HepG2 (cell line): ENCODE results near the gene FDPS. TPM values are rescaled to one million over a fixed set of nuclear protein-coding genes. Genes with fewer than 3 reads are reported as not detected.

Experiments used
- ATAC-seq: fragments of 200-7000 bp; cut with Tn5 transposase; 3 replicates; pipeline ENCODE4 v1.9.1; 2020; ENCODE audit warnings: mild to moderate bottlenecking, moderate library complexity
- BruUV-seq: library from RNA; stranded (reverse); fragments of 400-500 nt; replicated peaks from 2 replicates; lab custom pipeline; 2021; lab: Mats Ljungman, UMichigan
- CTCF ChIA-PET: fragments of 300-600 bp; formaldehyde crosslinking; extraction: SDS; loops from one replicate; lab custom pipeline; 2021; ENCODE audit warnings: low total read pairs, inconsistent platforms, low intra/inter-chr PET ratio; lab: Yijun Ruan, JAX
- POLR2A ChIA-PET: fragments of 350-600 bp; sonication (Branson Sonifier 250); formaldehyde crosslinking; loops from one replicate; lab custom pipeline; 2020; ENCODE audit warnings: antibody characterized with exemption, inconsistent platforms; lab: Yijun Ruan, JAX
- DNase-seq: peaks from one replicate; pipeline ENCODE4 v3.0.0-alpha.2; 2015; ENCODE audit warnings: low spot score
- FAIRE-seq: peaks from 3 replicates; lab custom pipeline; 2011; peaks lifted over from hg19 to GRCh38; lab: Jason Lieb, UNC
- H2AFZ ChIP-seq: one replicate; pipeline ENCODE4 v1.6.1; 2011; ENCODE audit warnings: low read length, inconsistent platforms
- H3K27ac ChIP-seq: fragments of 300-600 bp; 3 replicates; pipeline ENCODE4 v1.8.0; 2011; ENCODE audit warnings: mixed run types, mild to moderate bottlenecking, mixed read lengths, low read length, inconsistent platforms; ENCODE audit not compliant: insufficient read depth; ENCODE audit errors: extremely low read length
- H3K27me3 ChIP-seq, 2 experiments: fragments of 200-600 bp in 1 of 2; 2 replicates in 1 of 2; 3 replicates in 1 of 2; pipeline versions ENCODE4 v1.6.0 to v1.8.0; 2011; ENCODE audit warnings: low read length in 2 of 2, mild to moderate bottlenecking in 2 of 2, moderate library complexity in 2 of 2, inconsistent platforms in 1 of 2; ENCODE audit not compliant: insufficient read depth in 2 of 2, control insufficient read depth in 1 of 2
- H3K36me3 ChIP-seq, 2 experiments: fragments of 200-600 bp in 1 of 2; replicated peaks in 1 of 2; 2 replicates in 1 of 2; 3 replicates in 1 of 2; pipeline versions ENCODE4 v1.5.1 to v1.8.0; 2011; ENCODE audit warnings: low read length in 2 of 2, inconsistent platforms in 1 of 2; ENCODE audit not compliant: insufficient read depth in 2 of 2, control insufficient read depth in 1 of 2
- H3K4me1 ChIP-seq: 2 replicates; pipeline ENCODE4 v1.5.1; 2012; ENCODE audit warnings: low read length, inconsistent platforms; ENCODE audit not compliant: insufficient read depth
- H3K4me2 ChIP-seq: 2 replicates; pipeline ENCODE4 v1.6.0; 2011; ENCODE audit warnings: low read depth, low read length, inconsistent platforms
- H3K4me3 ChIP-seq, 3 experiments: fragments of 200-600 bp in 1 of 3; sonication (generic), shearing (Covaris generic) in 1 of 3; replicated peaks in 1 of 3; 2 replicates each; pipeline ENCODE4 v1.5.1; 2011 to 2016; ENCODE audit warnings: low read length in 3 of 3, inconsistent platforms in 2 of 3, low read depth in 2 of 3, mild to moderate bottlenecking in 2 of 3, control low read depth in 1 of 3, mixed read lengths in 1 of 3; ENCODE audit not compliant: insufficient read depth in 1 of 3
- H3K79me2 ChIP-seq: one replicate; pipeline ENCODE4 v1.6.1; 2011; ENCODE audit warnings: low read length, inconsistent platforms; ENCODE audit not compliant: insufficient read depth
- H3K9ac ChIP-seq: 2 replicates; pipeline ENCODE4 v1.6.0; 2011; ENCODE audit warnings: mild to moderate bottlenecking, low read depth, low read length, inconsistent platforms; ENCODE audit not compliant: insufficient read depth
- H3K9me3 ChIP-seq: 2 replicates; pipeline ENCODE4 v1.5.1; 2012; ENCODE audit warnings: mild to moderate bottlenecking, low read length
- H4K20me1 ChIP-seq: 2 replicates; pipeline ENCODE4 v1.6.0; 2011; ENCODE audit warnings: inconsistent platforms, mild to moderate bottlenecking, low read length, moderate library complexity; ENCODE audit not compliant: insufficient read depth
- ARID2 ChIP-seq: sonication (generic); formaldehyde crosslinking; IDR thresholded peaks from 2 replicates; pipeline ENCODE4 v1.8.1; 2022; ENCODE audit warnings: mild to moderate bottlenecking, missing genetic modification reagents, borderline replicate concordance
- HOXA3 ChIP-seq: sonication (generic); formaldehyde crosslinking; IDR thresholded peaks from 2 replicates; pipeline ENCODE4 v1.5.0; 2020; ENCODE audit warnings: missing genetic modification reagents
- KDM3A ChIP-seq: IDR thresholded peaks from 2 replicates; pipeline ENCODE4 v1.6.1; 2018; ENCODE audit warnings: low read depth, missing compliant biosample characterization
- TCF7L2 ChIP-seq: IDR thresholded peaks from 2 replicates; pipeline ENCODE4 v1.6.1; 2011; ENCODE audit warnings: mild to moderate bottlenecking, low read depth, low read length, moderate library complexity
- ZC3H4 ChIP-seq: sonication (generic); formaldehyde crosslinking; IDR thresholded peaks from 2 replicates; pipeline ENCODE4 v1.4.0; 2020; ENCODE audit warnings: missing genetic modification reagents, borderline replicate concordance
- ZMAT3 ChIP-seq: sonication (generic); formaldehyde crosslinking; conservative IDR thresholded peaks from 2 replicates; pipeline ENCODE4 v1.7.0; 2021; ENCODE audit warnings: missing genetic modification reagents
- ZNF558 ChIP-seq: sonication (generic); formaldehyde crosslinking; IDR thresholded peaks from 2 replicates; pipeline ENCODE4 v1.9.0; 2022; ENCODE audit warnings: mild to moderate bottlenecking, missing genetic modification reagents, borderline replicate concordance
- ZNF776 ChIP-seq: sonication (generic); formaldehyde crosslinking; IDR thresholded peaks from 2 replicates; pipeline ENCODE4 v1.4.0; 2020; ENCODE audit warnings: mild to moderate bottlenecking, missing genetic modification reagents
- WGBS: methylation state at CpG from one replicate; pipeline ENCODE4 v1.1.6; 2017; ENCODE audit warnings: low lambda C conversion rate; 5-methylcytosine and 5-hydroxymethylcytosine counted together
- in situ Hi-C: cut with HindIII; loops from 2 replicates; pipeline ENCODE4 v1.10.0; 2017; ENCODE audit warnings: low pct_unique_long_range_greater_than_20kb; ENCODE audit not compliant: extremely low pct_ligation_motif_present
- intact Hi-C: fragments of 100-400 bp; cut with micrococcal nuclease; formaldehyde crosslinking; loops from one replicate; pipeline ENCODE4 v1.10.0; 2022; ENCODE audit not compliant: unreplicated experiment
- polyA plus RNA-seq, 8 experiments: library from polyadenylated mRNA; depleted of rRNA in 3 of 8; stranded (reverse) in 7 of 8; unstranded in 1 of 8; fragments of >200 nt; fragmentation: Illumina TruSeq in 4 of 8; extraction: Trizol in 4 of 8; gene quantifications; 2 replicates each; pipeline versions ENCODE4 v1.2.1 to v1.2.3, GENCODE V29; 2011 to 2016; ENCODE audit warnings: low read depth in 4 of 8, missing spikeins in 1 of 8, mixed read lengths in 1 of 8; ENCODE audit not compliant: insufficient read depth in 1 of 8
- total RNA-seq, 5 experiments: library from RNA; depleted of rRNA; stranded (reverse); fragments of >200 nt; fragmentation: Illumina TruSeq; extraction: Trizol; gene quantifications; 2 replicates each; pipeline ENCODE4 v1.2.3, GENCODE V29; 2016; ENCODE audit warnings: low read depth in 1 of 5
- TF ChIP-seq, protein P1 (sequence below): sonication (generic); formaldehyde crosslinking; conservative IDR thresholded peaks from 2 replicates; pipeline ENCODE4 v1.8.1; 2023; ENCODE audit warnings: missing genetic modification reagents
- TF ChIP-seq, protein P2 (sequence below): IDR thresholded peaks from 2 replicates; pipeline ENCODE4 v1.6.1; 2016; ENCODE audit warnings: low read depth, missing genetic modification reagents, missing compliant biosample characterization
- TF ChIP-seq, protein P3 (sequence below): sonication (generic); formaldehyde crosslinking; IDR thresholded peaks from 2 replicates; pipeline ENCODE4 v1.4.0; 2020; ENCODE audit warnings: missing genetic modification reagents
- TF ChIP-seq, protein P4 (sequence below): sonication (generic); formaldehyde crosslinking; IDR thresholded peaks from 2 replicates; pipeline ENCODE4 v1.4.0; 2020; ENCODE audit warnings: missing genetic modification reagents

FDPS gene
- total and polyA plus RNA-seq, 2 of the 13 experiments (the other 11 are each of a cell fraction or from before 2014, with no cell fraction given) = 264 to 519 TPM

DNA sequence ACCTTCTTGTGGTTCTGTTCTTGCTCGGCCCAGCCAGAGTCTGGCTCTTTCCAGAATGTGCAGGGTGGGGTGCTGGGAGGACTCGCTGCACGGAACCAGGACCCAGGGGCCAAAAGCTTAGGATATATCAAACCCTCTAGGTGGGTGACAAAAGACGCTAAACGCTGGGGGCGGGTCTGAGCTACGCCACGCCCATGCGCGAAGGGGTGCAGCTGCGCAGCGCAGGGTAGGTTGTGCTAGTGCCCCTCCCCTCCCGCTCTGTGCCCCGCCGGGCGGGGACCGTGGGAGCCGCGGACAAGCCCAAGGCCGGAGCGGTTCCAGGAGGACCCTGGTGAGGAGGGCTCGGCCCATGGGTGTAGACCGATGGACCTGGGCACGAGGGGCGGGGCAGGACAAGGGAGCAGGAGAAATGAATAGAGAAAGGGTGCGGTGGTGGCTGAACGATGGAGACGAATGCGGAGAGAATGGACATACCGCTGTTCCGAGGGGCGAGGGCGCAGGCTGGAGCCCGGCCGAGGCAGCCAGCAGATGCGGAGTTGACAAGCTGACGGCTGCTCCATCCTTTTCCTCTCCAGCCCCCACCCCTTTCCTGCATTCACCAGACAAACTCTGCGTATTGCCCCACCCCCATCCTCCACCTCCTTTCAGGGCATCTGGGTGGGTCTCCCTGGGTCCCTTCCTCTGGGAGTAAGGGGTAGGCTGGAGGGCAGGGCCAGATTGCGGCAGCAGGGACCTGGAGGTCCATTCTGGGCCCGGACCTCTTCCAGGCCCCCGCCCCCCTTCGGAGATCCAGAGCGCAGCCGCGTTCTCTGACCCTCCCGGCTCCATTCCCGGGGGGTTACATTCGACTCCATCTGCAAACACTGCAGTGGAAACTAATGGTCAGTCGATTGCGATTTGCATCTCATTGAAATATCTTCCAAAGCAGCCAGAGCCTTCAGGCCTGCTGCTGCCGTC is 12.3 kb downstream of the FDPS start, which contains the start of gene RUSC1:
RUSC1 (plus strand) TSS at position 234 of the 957 bp plus-strand sequence. CDS start 880 bp downstream, outside the sequence.
- no peak within 1 kb of the TSS for H3K27ac ChIP-seq
- in situ Hi-C loops = no loop called here
- TF ChIP-seq ZNF558 (CRISPR knock-in tag) (no peak), ZNF776 (CRISPR knock-in tag) (no peak), KDM3A (no peak), ZC3H4 (CRISPR knock-in tag) (no peak), HOXA3 (CRISPR knock-in tag) (peak; percentile 61; the same call in 1 of the 2 replicates), TCF7L2 (no peak), ZMAT3 (CRISPR knock-in tag) (no peak), ARID2 (no peak)
- TF ChIP-seq, protein P1, sequence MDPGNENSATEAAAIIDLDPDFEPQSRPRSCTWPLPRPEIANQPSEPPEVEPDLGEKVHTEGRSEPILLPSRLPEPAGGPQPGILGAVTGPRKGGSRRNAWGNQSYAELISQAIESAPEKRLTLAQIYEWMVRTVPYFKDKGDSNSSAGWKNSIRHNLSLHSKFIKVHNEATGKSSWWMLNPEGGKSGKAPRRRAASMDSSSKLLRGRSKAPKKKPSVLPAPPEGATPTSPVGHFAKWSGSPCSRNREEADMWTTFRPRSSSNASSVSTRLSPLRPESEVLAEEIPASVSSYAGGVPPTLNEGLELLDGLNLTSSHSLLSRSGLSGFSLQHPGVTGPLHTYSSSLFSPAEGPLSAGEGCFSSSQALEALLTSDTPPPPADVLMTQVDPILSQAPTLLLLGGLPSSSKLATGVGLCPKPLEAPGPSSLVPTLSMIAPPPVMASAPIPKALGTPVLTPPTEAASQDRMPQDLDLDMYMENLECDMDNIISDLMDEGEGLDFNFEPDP = 0 out of 2 replicates have a peak, but pooled peaks have one; percentile 66
- TF ChIP-seq, protein P2, sequence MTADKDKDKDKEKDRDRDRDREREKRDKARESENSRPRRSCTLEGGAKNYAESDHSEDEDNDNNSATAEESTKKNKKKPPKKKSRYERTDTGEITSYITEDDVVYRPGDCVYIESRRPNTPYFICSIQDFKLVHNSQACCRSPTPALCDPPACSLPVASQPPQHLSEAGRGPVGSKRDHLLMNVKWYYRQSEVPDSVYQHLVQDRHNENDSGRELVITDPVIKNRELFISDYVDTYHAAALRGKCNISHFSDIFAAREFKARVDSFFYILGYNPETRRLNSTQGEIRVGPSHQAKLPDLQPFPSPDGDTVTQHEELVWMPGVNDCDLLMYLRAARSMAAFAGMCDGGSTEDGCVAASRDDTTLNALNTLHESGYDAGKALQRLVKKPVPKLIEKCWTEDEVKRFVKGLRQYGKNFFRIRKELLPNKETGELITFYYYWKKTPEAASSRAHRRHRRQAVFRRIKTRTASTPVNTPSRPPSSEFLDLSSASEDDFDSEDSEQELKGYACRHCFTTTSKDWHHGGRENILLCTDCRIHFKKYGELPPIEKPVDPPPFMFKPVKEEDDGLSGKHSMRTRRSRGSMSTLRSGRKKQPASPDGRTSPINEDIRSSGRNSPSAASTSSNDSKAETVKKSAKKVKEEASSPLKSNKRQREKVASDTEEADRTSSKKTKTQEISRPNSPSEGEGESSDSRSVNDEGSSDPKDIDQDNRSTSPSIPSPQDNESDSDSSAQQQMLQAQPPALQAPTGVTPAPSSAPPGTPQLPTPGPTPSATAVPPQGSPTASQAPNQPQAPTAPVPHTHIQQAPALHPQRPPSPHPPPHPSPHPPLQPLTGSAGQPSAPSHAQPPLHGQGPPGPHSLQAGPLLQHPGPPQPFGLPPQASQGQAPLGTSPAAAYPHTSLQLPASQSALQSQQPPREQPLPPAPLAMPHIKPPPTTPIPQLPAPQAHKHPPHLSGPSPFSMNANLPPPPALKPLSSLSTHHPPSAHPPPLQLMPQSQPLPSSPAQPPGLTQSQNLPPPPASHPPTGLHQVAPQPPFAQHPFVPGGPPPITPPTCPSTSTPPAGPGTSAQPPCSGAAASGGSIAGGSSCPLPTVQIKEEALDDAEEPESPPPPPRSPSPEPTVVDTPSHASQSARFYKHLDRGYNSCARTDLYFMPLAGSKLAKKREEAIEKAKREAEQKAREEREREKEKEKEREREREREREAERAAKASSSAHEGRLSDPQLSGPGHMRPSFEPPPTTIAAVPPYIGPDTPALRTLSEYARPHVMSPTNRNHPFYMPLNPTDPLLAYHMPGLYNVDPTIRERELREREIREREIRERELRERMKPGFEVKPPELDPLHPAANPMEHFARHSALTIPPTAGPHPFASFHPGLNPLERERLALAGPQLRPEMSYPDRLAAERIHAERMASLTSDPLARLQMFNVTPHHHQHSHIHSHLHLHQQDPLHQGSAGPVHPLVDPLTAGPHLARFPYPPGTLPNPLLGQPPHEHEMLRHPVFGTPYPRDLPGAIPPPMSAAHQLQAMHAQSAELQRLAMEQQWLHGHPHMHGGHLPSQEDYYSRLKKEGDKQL (CRISPR knock-in tag) = no peak
- TF ChIP-seq, protein P3, sequence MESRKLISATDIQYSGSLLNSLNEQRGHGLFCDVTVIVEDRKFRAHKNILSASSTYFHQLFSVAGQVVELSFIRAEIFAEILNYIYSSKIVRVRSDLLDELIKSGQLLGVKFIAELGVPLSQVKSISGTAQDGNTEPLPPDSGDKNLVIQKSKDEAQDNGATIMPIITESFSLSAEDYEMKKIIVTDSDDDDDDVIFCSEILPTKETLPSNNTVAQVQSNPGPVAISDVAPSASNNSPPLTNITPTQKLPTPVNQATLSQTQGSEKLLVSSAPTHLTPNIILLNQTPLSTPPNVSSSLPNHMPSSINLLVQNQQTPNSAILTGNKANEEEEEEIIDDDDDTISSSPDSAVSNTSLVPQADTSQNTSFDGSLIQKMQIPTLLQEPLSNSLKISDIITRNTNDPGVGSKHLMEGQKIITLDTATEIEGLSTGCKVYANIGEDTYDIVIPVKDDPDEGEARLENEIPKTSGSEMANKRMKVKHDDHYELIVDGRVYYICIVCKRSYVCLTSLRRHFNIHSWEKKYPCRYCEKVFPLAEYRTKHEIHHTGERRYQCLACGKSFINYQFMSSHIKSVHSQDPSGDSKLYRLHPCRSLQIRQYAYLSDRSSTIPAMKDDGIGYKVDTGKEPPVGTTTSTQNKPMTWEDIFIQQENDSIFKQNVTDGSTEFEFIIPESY = 0 out of 2 replicates have a peak, but pooled peaks have one; percentile 18
- TF ChIP-seq, protein P4, sequence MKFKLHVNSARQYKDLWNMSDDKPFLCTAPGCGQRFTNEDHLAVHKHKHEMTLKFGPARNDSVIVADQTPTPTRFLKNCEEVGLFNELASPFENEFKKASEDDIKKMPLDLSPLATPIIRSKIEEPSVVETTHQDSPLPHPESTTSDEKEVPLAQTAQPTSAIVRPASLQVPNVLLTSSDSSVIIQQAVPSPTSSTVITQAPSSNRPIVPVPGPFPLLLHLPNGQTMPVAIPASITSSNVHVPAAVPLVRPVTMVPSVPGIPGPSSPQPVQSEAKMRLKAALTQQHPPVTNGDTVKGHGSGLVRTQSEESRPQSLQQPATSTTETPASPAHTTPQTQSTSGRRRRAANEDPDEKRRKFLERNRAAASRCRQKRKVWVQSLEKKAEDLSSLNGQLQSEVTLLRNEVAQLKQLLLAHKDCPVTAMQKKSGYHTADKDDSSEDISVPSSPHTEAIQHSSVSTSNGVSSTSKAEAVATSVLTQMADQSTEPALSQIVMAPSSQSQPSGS = no peak

More for the DNA sequence above, 12.3 kb downstream of the FDPS start, which contains the start of gene RUSC1:
- no peak within 1 kb of the TSS for H3K9ac ChIP-seq
- no peaks in the 10 kb centered on the region for H3K9me3 ChIP-seq
- intact Hi-C loops = loop anchor here (5.0 kb wide), 3 partner anchors 44 to 271 kb away; partner anchors contain the start of genes HCN3, MTX1 and THBS3
- FAIRE-seq (no peak), DNase-seq (no peak), ATAC-seq (no peak)
- 95% methylated on average over 47 of the region's 51 CpGs for WGBS
- no peak within 1 kb of the TSS for H3K4me3 ChIP-seq
- H4K20me1 ChIP-seq = peaks cover 6% of the 10 kb centered on the region
- peaks cover 6 to 28% of the 10 kb centered on the region in 2 experiments; a peak in 4 of 5 replicates for H3K36me3 ChIP-seq
- H3K4me2 ChIP-seq = peak within 1 kb of the TSS; percentile 80; the same call in 1 of the 2 replicates
- peaks cover 34% of the 10 kb centered on the region for H3K4me1 ChIP-seq
- POLR2A ChIA-PET = interaction anchor here (0.7 to 4.3 kb wide), 5 partner anchors 13 to 70 kb away, joined by 3 to 38 read pairs (median 4); partner anchors contain the start of genes CLK2 and FDPS
- CTCF ChIA-PET = no interaction called here
- no peak within 1 kb of the TSS for H2AFZ ChIP-seq
- peaks cover 5% of the 10 kb centered on the region for H3K79me2 ChIP-seq
- BruUV-seq = no TSS peak
- H3K27me3 ChIP-seq = no peaks in the 10 kb centered on the region; a peak in 1 of 5 replicates
